Measurements from ENCODE around the gene NUDT8.

DNA sequence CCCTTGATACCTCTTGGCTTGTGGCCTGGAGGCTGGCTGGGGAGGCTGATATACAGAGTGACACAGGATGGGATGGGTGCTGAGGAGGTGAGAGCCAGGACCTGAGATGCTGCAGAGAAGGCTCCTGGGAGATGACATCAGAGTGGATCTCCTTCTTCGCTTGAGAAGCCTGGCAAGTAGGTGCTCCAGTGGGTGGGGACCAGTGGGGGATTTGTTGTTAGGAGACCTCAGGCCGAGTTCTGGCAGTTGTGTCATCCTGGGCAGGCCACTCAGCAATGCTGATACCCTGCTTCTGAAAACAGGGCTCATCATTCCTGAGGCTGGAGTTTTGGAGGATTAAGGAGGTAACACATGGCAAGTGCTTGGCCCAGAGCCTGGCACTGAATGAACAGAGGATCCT is 24.9 kb downstream of the NUDT8 start:
- TF ChIP-seq, protein P1, sequence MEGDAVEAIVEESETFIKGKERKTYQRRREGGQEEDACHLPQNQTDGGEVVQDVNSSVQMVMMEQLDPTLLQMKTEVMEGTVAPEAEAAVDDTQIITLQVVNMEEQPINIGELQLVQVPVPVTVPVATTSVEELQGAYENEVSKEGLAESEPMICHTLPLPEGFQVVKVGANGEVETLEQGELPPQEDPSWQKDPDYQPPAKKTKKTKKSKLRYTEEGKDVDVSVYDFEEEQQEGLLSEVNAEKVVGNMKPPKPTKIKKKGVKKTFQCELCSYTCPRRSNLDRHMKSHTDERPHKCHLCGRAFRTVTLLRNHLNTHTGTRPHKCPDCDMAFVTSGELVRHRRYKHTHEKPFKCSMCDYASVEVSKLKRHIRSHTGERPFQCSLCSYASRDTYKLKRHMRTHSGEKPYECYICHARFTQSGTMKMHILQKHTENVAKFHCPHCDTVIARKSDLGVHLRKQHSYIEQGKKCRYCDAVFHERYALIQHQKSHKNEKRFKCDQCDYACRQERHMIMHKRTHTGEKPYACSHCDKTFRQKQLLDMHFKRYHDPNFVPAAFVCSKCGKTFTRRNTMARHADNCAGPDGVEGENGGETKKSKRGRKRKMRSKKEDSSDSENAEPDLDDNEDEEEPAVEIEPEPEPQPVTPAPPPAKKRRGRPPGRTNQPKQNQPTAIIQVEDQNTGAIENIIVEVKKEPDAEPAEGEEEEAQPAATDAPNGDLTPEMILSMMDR (IDR thresholded peaks at IDR 0.05) = no peak
- no peak for TF ChIP-seq EZH2 (IDR thresholded peaks at IDR 0.05; ENCODE audit: borderline replicate concordance, insufficient read depth, low read depth, low read length, poor library complexity, severe bottlenecking)

Measured in B cell (primary cell).